Measurements from ENCODE around the gene LDLRAD4.

LDLRAD4 gene

DNA sequence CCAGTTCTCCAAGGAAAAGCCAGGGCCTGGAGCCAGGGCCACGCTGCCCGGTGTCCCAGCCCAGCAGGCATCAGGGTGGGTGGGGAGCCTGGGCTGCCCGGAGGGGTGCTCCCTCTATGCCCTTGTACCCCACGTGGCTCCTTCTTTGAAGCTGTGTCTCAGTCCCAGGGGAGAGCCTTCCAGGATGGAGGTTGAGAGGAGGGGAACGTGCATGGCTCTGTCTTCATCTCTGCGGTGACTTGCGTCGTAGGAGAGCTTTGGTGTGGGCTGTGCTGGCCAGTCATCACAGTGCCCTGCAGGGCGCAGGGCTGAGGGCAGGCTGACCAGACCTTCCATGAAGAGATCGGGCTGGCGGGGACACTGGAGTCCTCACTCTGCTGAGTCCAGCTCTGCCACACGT lies 197.2 kb downstream of the LDLRAD4 start:
- H2AFZ ChIP-seq (ENCODE audit: low read depth, low read length): no peak overlapping the region

DNA sequence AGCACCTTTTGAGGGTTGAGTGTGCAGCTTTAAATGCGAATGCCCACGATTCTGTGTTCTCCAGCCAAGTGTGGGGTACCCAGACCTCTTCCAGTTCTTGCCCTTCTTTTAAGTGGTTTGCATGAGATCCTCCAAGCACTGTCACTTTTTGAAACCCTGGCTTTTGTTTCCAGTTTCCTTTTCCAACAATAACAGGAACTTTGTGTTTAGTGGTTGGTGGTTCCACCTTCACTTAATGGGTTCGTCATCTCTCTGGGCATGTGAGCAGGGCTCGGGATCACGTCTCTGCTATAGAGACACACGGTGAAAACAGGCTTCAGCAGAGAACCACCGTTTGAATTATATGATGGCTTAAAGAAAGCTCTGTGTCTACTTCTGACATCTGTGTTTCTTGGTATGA lies 197.6 kb downstream of the LDLRAD4 start:
- DNase-seq (no peak), ATAC-seq (ENCODE audit: insufficient read depth, low read depth) (peak; percentile 53; the same call in 2 of the 3 replicates)
- peak overlapping the region; percentile 33; the same call in 1 of the 2 replicates for H3K27ac ChIP-seq (ENCODE audit: low read length)
- H3K9ac ChIP-seq (ENCODE audit: low read depth, low read length): no peak overlapping the region
- H3K79me2 ChIP-seq (ENCODE audit: insufficient read depth, low read length): 0 out of 2 replicates have a peak, but pooled peaks cover 2% of the 10 kb centered on the region
- peaks cover 4% of the 10 kb centered on the region; the same call in 1 of the 2 replicates for H3K36me3 ChIP-seq (ENCODE audit: insufficient read depth, low read length)
- H2AFZ ChIP-seq (ENCODE audit: low read depth, low read length): no peak overlapping the region
- H3K4me1 ChIP-seq (ENCODE audit: insufficient read depth, low read length): peaks cover 15% of the 10 kb centered on the region
- H3K9me3 ChIP-seq (ENCODE audit: insufficient read depth, low read length, severe bottlenecking): peaks cover 3% of the 10 kb centered on the region
- no peak overlapping the region for H3K4me3 ChIP-seq (ENCODE audit: low read depth in 1 of 2, low read length in 2 of 2)
- no peaks in the 10 kb centered on the region; the same call in 1 of the 2 replicates for H4K20me1 ChIP-seq (ENCODE audit: insufficient read depth, low read length)
- H3K27me3 ChIP-seq (ENCODE audit: insufficient read depth, low read length, poor library complexity): no peaks in the 10 kb centered on the region
- TF ChIP-seq, protein P1, sequence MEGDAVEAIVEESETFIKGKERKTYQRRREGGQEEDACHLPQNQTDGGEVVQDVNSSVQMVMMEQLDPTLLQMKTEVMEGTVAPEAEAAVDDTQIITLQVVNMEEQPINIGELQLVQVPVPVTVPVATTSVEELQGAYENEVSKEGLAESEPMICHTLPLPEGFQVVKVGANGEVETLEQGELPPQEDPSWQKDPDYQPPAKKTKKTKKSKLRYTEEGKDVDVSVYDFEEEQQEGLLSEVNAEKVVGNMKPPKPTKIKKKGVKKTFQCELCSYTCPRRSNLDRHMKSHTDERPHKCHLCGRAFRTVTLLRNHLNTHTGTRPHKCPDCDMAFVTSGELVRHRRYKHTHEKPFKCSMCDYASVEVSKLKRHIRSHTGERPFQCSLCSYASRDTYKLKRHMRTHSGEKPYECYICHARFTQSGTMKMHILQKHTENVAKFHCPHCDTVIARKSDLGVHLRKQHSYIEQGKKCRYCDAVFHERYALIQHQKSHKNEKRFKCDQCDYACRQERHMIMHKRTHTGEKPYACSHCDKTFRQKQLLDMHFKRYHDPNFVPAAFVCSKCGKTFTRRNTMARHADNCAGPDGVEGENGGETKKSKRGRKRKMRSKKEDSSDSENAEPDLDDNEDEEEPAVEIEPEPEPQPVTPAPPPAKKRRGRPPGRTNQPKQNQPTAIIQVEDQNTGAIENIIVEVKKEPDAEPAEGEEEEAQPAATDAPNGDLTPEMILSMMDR (IDR thresholded peaks at IDR 0.05; ENCODE audit: borderline replicate concordance, extremely low read depth, low read length, poor library complexity, severe bottlenecking): no peak
- TF ChIP-seq EZH2 (IDR thresholded peaks at IDR 0.05; ENCODE audit: borderline replicate concordance, low read depth, low read length, severe bottlenecking): no peak
- no peak overlapping the region for H3K4me2 ChIP-seq (ENCODE audit: insufficient read depth, low read length)

More for the DNA sequence above, 197.2 kb downstream of the LDLRAD4 start:
- Histone ChIP-seq H3K27me3 (ENCODE audit: insufficient read depth, low read length, poor library complexity) (no peaks in the 10 kb centered on the region), H3K36me3 (ENCODE audit: insufficient read depth, low read length) (peaks cover 4% of the 10 kb centered on the region; the same call in 1 of the 2 replicates), H4K20me1 (ENCODE audit: insufficient read depth, low read length) (no peaks in the 10 kb centered on the region; the same call in 1 of the 2 replicates), H3K27ac (ENCODE audit: low read length) (peak overlapping the region; percentile 29; the same call in 1 of the 2 replicates), H3K4me3 (ENCODE audit: low read depth in 1 of 2, low read length in 2 of 2) (no peak overlapping the region), H3K9me3 (ENCODE audit: insufficient read depth, low read length, severe bottlenecking) (peaks cover 3% of the 10 kb centered on the region), H3K79me2 (ENCODE audit: insufficient read depth, low read length) (0 out of 2 replicates have a peak, but pooled peaks cover 2% of the 10 kb centered on the region), H3K9ac (ENCODE audit: low read depth, low read length) (no peak overlapping the region), H3K4me1 (ENCODE audit: insufficient read depth, low read length) (peaks cover 15% of the 10 kb centered on the region), H3K4me2 (ENCODE audit: insufficient read depth, low read length) (no peak overlapping the region)
- TF ChIP-seq, protein P1 (IDR thresholded peaks at IDR 0.05; ENCODE audit: borderline replicate concordance, extremely low read depth, low read length, poor library complexity, severe bottlenecking): no peak
- TF ChIP-seq EZH2 (IDR thresholded peaks at IDR 0.05; ENCODE audit: borderline replicate concordance, low read depth, low read length, severe bottlenecking): no peak
- ATAC-seq (ENCODE audit: insufficient read depth, low read depth): no peak
- DNase-seq: no peak

DNA sequence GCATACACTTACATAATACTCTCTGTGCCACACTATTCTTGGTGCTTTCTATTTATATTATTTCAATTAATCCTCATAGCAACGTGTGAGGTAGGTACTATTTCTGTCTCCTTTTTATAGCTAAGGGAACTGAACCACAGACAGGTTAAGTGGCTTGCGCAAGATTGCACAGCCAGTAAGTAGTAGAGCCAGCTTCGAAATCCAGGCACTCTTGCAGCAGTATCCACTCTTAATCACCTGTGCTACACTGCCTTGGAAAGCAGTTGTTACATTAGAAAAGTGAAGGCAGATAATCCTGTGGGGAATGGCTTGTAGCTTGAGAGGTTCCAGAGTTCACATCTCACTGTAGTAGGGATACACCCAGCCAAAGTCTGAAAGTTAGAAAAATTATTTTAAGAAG lies 198.3 kb downstream of the LDLRAD4 start:
- TF ChIP-seq EZH2 (IDR thresholded peaks at IDR 0.05; ENCODE audit: borderline replicate concordance, low read depth, low read length, severe bottlenecking): no peak
- TF ChIP-seq, protein P1 (IDR thresholded peaks at IDR 0.05; ENCODE audit: borderline replicate concordance, extremely low read depth, low read length, poor library complexity, severe bottlenecking): no peak
- peaks cover 15% of the 10 kb centered on the region for H3K4me1 ChIP-seq (ENCODE audit: insufficient read depth, low read length)
- no peak for DNase-seq
- no peaks in the 10 kb centered on the region for H3K9me3 ChIP-seq (ENCODE audit: insufficient read depth, low read length, severe bottlenecking)
- no peaks in the 10 kb centered on the region for H3K27me3 ChIP-seq (ENCODE audit: insufficient read depth, low read length, poor library complexity)
- no peaks in the 10 kb centered on the region; the same call in 1 of the 2 replicates for H4K20me1 ChIP-seq (ENCODE audit: insufficient read depth, low read length)
- H3K79me2 ChIP-seq (ENCODE audit: insufficient read depth, low read length): 0 out of 2 replicates have a peak, but pooled peaks cover 2% of the 10 kb centered on the region
- no peak for ATAC-seq (ENCODE audit: insufficient read depth, low read depth)
- no peak overlapping the region for H3K4me2 ChIP-seq (ENCODE audit: insufficient read depth, low read length)
- H3K36me3 ChIP-seq (ENCODE audit: insufficient read depth, low read length): peaks cover 2% of the 10 kb centered on the region; the same call in 1 of the 2 replicates
- H3K4me3 ChIP-seq (ENCODE audit: low read depth in 1 of 2, low read length in 2 of 2): no peak overlapping the region
- no peak overlapping the region for H3K9ac ChIP-seq (ENCODE audit: low read depth, low read length)
- no peak overlapping the region for H3K27ac ChIP-seq (ENCODE audit: low read length)
- no peak overlapping the region for H2AFZ ChIP-seq (ENCODE audit: low read depth, low read length)

All from DND-41 (cell line).